GM19467 (cell line): Measurements from ENCODE around the gene CYP27C1.

Experiments
- ATAC-seq: cut with Tn5 transposase; IDR thresholded peaks from one replicate; pipeline ENCODE4 v1.9.1; 2021; ENCODE audit warnings: mild to moderate bottlenecking, moderate library complexity; ENCODE audit not compliant: unreplicated experiment

CYP27C1 gene

DNA sequence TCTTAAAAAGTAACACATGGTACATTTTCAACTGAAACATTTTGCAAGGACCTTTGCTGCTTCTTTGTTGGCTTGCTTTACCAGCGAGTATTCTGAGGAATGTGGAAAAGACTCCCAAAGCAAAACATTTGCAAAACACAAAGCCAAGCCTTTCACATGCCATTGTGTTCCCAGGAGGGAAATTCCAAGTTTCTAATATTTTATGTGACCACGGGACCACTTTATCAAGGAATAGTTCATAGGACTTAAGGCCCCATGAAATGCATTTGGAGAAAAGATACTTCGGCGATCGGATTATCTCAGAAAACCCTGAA, 26.2 kb downstream of the CYP27C1 start:
- ATAC-seq: no peak

GRCh38 chr2:127193164-127193966, 26.7 kb downstream of the CYP27C1 start:
- ATAC-seq: no peak

GRCh38 chr2:127191331-127192219, 28.5 kb downstream of the CYP27C1 start:
- no peak for ATAC-seq

DNA sequence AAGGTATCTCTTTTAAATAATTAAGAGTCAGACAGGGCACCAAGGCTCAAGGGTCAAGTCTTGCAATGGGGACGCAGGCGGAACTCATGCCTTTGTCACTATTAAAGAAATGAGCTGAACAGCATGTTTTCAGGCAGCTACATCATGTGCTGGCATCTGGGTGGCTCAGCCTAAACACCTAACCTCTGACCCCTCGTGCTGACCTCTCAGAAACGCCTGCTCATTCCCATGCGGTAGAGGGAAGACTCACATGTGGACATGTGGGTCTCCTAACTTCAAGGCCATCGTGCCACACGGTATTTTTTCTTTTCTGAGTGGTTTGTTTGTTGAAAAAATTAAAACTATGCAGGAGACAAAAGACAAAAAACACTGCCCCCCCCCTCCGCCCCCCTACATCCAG, 31.3 kb downstream of the CYP27C1 start:
- no peak for ATAC-seq

- no peak for ATAC-seq
Measured at GRCh38 chr2:127187831-127188230, 32.3 kb downstream of the CYP27C1 start.

GRCh38 chr2:127187081-127187775, 32.9 kb downstream of the CYP27C1 start:
- ATAC-seq: no peak

GRCh38 chr2:127185705-127186104, 34.4 kb downstream of the CYP27C1 start:
- ATAC-seq: no peak

DNA sequence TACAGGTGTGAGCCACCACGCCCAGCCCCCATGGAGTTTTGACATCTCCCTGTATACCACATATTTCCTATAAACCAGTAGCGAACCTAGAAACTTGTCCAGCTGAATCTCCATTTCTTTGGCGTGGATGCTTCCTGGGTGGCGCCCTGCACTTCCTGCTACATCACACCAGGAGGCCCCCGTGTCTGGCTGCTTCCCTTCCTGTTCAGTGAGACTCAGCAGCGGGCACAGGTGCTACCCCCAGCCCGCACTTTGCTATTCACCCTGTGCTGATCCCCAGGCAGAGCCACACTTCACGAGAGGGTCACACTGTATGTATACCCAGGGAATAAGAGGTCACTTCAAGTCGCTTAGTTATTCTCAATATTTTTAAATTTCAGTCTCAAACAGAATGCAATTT, 35.0 kb downstream of the CYP27C1 start:
- ATAC-seq: no peak

GRCh38 chr2:127183771-127184170, 36.3 kb downstream of the CYP27C1 start:
- no peak for ATAC-seq

- ATAC-seq: no peak
Measured at GRCh38 chr2:127182626-127183458, 37.3 kb downstream of the CYP27C1 start.

GRCh38 chr2:127181851-127182250, 38.2 kb downstream of the CYP27C1 start:
- ATAC-seq: no peak

- no peak for ATAC-seq
Measured at GRCh38 chr2:127179766-127180165, 40.3 kb downstream of the CYP27C1 start.

DNA sequence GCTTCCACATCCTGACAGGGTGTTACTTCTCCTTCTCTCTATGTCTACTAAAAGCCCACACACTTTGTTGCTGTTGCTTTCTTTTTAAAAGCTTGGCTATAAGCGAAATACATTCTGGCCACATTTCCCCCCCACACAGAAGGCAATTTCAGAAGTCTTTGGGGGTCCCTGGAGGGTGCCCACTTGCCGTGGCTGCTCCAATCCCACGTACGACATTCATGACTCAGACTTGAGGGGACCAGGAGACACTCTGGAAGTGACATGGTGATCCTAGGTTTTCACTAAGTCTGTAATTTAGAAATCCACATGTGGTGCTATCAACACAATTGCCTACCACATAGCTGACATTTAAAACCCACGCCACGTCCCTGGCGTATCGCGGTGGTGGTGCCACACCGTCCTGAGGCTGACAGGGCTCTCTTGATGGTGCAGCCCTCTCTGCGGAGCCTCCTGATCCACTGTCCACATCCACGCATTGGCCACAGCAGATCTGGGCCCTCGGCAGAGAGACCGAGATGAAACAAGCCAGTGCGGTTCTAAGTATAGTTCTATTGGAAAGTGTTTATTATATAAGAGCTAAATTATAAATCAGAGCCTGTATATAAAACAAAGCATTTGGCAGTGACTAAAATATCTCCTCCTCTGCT, 42.4 kb downstream of the CYP27C1 start:
- ATAC-seq: no peak

DNA sequence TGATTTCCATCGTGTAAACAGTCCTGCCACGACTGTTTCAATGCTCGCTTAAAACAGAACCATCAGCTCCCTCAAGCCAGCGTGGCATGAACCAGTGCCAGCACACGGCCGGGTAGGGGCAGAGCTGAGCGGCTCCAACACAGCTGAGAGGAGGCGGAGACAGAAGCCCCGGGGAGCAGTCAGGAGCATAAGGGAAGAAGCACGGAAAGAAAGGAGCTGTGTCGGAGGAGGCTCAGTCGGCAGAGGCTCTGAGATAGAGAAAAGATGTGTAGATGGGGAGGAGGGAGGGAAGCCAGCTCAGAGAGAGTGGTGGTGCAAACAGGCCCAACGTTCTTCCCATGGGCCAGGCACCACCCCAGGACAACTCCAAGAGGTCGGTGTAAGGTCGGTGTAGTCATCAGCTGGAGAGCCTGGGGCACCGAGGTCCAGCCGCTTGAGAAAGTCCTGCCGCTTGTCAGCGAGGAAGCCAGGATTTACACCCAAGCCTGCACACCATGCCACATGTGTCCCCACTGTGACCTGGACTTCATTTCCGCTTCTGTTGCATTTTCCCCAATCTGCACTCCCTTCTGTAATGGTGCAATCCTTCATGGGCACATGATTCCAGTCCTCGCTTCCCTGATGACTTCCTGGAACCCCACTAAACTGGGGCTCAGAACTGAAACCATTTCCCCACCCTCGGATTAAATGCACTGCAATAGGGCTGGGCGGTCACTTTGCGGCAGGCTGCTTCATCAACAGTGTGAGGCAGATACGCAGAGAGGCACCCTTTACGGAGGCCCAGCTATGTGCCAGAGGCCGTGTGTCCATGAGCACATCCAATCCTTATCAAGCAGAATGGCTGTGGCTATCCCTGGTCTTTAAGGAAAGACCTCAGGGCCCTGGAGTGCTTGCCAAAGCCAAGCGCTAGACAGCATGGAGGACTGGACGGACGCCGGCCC, 43.5 kb downstream of the CYP27C1 start:
- ATAC-seq: no peak

DNA sequence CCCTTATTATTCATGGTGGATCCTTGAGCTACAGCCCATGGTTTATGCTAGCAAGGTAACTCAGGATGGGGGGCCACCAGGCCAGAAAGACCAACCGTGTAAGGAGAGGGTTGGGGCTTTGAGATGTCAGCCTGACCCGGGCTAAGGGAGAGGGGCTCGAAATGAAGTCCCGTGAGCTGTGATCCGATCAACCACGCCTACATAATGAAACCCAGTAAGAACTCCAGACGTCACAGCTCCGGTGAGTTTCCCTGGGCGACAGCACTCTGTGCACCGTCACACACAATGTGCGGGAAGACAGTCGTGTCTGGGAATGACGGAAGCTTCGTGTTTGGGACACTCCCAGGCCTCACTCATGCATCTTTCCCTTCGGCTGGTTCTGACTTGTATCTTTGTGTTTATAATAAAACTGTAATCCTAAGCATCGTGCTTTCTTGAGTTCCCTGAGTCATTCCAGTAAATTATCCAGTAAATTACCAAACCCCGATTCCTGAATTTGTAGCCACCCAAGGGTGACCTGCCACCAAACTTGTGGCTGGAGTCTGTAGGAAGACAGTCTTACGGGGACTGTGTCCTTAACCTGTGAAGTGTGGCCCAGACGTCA, 44.2 kb downstream of the CYP27C1 start:
- ATAC-seq: no peak

DNA sequence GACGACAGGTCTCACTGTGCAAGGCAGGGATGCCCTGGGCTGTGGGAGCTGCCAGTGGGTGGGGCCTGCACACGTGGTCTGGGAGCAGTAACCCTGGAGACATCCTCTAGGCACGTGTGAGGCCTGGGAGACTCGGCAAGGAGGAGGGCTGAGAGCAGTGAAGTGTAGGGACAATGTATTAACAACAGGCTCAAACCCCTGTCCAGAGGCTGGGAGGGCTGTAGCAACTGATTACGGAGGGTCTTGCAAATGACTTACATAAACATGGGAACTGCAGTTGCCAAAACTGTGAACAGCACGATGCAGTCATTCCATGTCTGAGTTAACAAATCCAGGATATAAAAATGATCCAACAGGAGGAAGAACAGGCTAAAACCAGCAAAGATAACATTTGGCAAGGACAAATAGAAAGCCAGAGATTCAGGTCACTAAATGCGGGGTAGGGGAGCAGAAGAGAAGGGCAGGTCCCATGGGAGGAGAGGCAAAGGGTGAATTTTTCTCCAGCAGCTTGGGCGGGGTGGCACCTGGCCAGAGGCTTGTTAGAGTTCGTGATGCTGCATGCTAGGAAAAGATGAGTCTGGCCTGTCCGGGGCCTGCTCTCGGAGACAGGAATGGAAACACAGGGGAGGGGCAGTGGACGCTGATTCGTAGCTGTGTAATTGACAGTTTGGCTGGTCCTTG, 44.9 kb downstream of the CYP27C1 start:
- ATAC-seq: no peak

DNA sequence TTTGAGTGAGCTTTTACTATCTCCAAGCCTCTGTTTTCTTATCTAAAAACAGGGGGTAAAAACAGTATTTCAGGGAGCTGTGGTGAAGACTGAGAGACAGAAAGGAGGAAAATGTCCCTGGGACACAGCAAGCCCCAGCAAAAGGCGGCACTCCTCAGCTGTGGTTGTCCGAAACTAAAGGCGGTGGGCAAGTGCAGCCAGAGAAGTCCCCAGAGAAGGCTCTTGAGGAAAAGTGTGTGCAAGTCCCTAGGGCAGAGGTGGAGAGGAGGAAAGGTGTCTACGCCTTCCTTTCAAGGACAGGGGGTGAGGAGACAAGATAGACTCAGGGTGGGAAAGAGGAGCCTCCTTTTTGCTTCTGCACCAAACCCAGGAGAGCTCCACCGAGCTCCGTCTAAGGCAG, 45.5 kb downstream of the CYP27C1 start:
- ATAC-seq: no peak

DNA sequence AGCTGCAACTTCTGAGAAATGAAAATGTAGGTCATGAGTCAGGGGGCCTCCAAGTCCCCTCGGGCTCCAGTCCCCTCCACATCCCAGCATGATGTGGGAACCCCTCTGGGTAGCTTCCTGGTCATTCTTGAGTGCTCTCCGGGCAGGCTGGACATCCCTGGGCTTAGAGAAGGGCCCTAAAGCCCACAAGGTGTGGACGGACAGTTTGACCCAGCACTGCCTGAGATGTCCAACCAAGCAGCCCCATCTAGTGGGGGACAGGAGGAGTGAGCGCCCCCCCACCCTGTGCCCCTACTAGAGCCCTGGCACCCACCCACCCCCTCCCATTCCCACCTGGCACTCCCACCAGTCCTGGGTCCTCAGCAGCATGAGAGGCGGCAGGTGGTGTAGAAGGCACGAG, 46.0 kb downstream of the CYP27C1 start:
- ATAC-seq: no peak
